HG03565 (cell line): ENCODE measurements around the gene RBSN.

Source experiments
- ATAC-seq: cut with Tn5 transposase; IDR thresholded peaks from one replicate; pipeline ENCODE4 v1.9.1; 2021; ENCODE audit warnings: mild to moderate bottlenecking, moderate library complexity; ENCODE audit not compliant: unreplicated experiment

The RBSN gene

DNA sequence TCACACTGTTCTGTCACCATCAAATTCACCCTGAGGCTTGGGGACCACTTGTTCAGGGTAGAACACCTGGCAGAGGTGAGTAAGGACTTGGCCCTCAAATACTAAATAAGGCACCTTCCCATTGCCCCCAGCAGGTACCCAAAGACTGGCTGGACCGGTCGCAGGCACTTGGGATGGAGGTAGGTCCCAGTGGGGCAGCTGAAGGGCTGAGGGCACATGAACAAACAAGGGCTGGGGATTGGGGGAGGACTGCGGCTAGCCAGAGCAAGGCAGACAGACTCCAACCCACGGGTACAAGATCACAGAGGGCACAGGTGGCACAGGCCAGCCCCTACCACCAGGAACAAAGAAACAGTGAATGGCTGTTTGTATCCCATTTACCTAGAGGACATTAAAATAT is 35.7 kb downstream of the RBSN start:
- ATAC-seq = no peak

DNA sequence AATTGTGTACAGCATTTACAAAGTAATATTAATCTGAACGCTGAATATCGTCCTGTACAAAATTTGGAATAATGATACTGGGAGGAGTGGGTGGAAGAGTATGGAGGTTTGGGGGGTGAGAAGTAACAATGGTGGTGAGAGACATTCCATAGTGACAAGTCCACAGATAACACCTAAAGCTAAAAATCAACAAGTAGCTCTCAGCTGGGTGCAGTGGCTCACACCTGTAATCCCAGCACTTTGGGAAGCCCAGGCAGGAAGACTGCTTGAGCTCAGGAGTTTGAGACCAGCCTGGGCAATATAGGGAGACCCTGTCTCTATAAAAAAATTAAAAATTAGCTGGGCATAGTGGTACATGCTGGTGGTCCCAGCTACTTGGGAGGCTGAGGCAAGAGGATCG is 38.9 kb downstream of the RBSN start:
- ATAC-seq = no peak

- ATAC-seq = no peak
Observed at GRCh38 chr3:15056676-15057404, 42.1 kb downstream of the RBSN start.

- peak; percentile 37 for ATAC-seq
Observed at GRCh38 chr3:15055019-15055557, 43.9 kb downstream of the RBSN start.

DNA sequence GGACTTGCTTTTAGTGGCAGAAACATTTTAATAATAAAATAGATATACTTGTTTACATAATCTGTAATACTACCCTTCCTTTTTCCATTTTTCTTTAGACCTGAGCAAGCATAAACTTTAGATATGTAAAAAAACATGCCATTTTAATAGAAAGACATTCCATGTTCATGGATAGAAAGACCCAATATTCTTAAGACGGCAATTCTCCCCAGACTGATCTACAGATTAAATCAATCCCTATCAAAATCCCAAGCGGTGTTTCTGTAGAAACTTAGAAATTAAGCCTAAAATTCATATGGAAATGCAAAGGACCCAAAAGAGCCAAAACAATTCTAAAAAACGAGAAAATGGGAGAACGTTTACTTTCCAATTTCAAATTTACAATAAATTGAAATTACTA is 45.4 kb downstream of the RBSN start:
- ATAC-seq = no peak

- ATAC-seq = no peak
Observed at GRCh38 chr3:15052335-15053242, 46.4 kb downstream of the RBSN start.

DNA sequence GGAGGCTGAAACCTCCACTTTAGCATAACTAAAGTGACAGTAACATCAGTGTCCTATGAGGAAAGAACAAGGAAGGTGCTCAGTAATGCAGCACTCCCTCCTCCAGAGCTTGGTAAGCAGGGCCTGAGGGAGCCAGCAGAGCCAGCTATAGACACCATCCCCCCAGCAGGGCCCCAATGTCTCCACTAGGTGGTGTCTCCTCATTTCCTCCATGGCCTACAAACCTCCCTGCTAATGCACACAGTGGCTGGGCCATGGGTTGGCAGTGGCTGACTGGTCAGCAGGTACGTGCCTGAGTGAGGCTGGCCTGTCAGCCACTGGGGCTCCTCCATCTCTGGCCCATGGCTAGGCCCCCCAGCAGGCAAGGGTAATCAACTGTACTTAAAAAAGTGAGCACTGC is 47.4 kb downstream of the RBSN start:
- ATAC-seq = peak; percentile 39

DNA sequence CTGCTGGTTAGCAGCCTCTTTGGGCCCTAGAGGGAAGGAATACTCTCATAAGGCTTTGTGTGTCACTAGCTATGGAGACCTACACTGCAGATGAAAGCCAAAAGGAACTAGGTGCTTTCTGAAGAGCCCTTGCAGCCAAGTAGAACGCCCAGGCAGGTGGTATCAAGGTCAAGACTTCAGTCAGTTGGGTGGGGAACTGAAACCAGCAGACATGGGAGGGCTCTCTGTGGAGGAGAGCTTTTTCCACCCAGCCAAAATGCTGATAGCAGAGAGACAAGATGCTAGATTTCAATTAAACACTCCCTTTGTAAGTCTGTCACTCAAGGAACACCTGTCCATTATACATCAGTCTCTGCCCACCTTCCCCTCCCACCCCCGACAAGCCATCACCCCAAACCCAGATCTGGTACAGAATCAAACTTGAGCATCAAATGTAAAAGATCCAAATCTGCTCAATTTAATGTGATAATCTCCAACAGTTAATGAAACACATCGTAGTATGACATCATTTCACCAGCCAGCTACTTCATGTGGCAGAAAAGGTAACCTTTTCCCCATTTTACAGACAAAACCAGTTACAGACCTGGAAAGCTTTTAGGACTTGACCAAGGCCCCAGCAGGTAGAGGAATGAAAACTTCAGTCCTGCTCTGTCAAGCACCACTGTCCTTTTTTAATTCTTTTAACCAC is 48.4 kb downstream of the RBSN start:
- ATAC-seq = peak; percentile 67

- ATAC-seq = no peak
Observed at GRCh38 chr3:15049584-15049983, 49.4 kb downstream of the RBSN start.

GRCh38 chr3:15045667-15046066 is 53.3 kb downstream of the RBSN start:
- no peak for ATAC-seq

- no peak for ATAC-seq
Observed at GRCh38 chr3:15044326-15044725, 54.6 kb downstream of the RBSN start.

DNA sequence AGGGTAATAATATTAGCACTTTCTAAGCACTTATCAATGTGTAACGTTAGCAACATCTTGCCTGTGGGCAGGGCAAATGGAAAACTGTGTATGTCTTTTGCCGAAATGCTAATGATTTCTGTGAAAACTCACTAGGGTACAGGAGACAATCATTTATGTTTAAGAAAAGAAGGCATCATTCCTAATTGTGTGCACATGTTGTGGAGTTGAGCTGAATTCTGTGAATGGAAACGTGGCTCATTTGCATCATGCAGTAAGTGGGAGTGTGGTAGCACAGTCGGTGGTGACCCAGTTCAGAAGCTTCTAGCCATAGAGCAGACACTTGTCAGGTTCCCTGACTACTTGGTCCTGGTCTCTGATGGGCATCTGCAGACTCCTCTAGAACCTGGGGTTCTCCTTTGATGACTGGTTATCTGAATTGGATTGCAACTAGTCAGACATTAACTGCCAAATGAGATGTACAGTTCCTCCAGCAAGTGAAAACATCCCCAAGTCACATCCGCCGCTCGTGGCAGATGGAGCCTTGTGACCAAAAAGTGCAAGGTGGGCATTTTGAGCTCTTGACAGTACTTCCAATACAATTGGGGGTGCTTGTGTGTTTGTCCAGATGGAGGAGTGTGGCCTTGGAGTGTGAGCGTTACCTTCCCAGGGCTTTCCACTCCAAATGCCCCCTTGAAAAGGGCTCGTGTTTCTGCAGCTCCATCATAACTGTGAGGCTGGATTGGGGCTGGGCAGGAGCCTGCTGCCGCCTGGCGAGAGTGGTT is 55.4 kb downstream of the RBSN start:
- no peak for ATAC-seq

DNA sequence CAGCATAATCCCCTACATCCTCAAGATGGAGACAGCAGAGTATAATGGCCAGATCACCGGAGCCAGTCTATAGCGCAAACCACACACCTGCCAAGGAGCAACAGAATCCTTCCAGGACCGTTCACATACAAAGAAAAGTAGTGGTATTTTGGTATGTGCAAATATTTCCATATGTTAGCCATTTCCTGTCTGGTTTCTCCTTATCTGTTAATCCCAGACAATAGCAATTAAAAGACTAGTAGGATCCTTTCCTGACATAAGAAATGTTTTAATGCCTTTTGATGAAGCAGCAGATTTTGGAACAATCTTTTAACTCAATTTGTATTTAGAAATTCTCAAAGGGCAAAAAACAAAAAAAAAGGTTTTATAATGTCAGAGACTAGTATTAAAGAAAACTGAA is 56.0 kb downstream of the RBSN start:
- ATAC-seq = no peak

- ATAC-seq = no peak
Observed at GRCh38 chr3:15041950-15042349, 57.0 kb downstream of the RBSN start.

DNA sequence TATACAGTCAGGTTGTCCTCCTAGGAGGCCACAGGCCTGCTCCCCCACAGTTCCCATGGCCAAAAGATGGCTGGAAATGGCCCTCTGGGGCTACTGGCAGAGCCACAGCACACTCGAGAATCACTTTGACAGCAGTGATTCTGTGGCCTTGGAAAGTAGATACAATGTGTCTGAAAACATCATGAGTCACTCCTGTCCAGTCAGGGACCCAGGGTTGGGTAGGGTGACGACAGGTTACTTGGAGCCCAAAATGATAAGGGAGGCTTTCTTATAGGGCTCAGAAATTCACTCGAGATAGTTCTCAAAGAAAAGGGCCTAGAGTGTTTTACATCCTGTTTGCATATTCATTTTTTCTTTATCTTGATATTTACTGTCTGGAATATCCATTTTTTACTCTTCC is 58.1 kb downstream of the RBSN start:
- no peak for ATAC-seq

GRCh38 chr3:15038306-15038705 is 60.6 kb downstream of the RBSN start:
- no peak for ATAC-seq

- ATAC-seq = no peak
Observed at GRCh38 chr3:15033103-15033502, 65.8 kb downstream of the RBSN start.

GRCh38 chr3:15032650-15033049 is 66.3 kb downstream of the RBSN start:
- ATAC-seq = no peak

DNA sequence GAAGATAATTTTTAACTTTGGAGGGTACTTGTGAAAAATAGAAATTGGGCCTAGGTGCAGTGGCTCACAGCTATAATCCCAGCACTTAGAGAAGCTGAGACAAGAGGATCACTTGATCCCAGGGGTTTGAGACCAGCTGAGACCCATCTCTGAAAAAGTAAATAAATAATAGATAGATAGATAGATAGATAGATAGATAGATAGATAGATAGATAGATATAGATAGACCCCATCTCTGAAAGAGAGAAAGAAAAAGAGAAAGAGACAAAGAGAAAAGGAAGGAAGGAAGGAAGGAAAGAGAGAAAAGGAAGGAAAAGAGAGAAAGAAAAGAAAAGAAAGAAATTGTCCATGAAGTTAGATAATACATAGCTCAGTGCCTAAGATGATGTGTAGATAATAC is 69.3 kb downstream of the RBSN start:
- ATAC-seq = no peak

- ATAC-seq = no peak
Observed at GRCh38 chr3:15023719-15024118, 75.2 kb downstream of the RBSN start.

- ATAC-seq = no peak
Observed at GRCh38 chr3:15023249-15023648, 75.7 kb downstream of the RBSN start.
